Loucy (cell line): ENCODE results near the gene ACAP2.
A peak's percentile ranks its signal among the peaks of the same experiment; 100 is the strongest.

Experiments
- H2AFZ ChIP-seq: fragments of 200-600 bp; sonication (generic); 2 replicates; pipeline ENCODE4 v1.6.0; 2016; ENCODE audit warnings: antibody characterized with exemption, mild to moderate bottlenecking, low read length, moderate library complexity
- H3F3A ChIP-seq: fragments of 200-600 bp; 2 replicates; pipeline ENCODE4 v1.6.0; 2016; ENCODE audit warnings: antibody characterized with exemption, low read depth, mild to moderate bottlenecking
- H3K27me3 ChIP-seq: fragments of 200-600 bp; sonication (generic); 2 replicates; pipeline ENCODE4 v1.6.1; 2014; ENCODE audit warnings: low read length, mild to moderate bottlenecking; ENCODE audit not compliant: insufficient read depth, poor library complexity, severe bottlenecking
- H3K36me3 ChIP-seq: fragments of 200-600 bp; sonication (generic); 2 replicates; pipeline ENCODE4 v1.6.1; 2016; ENCODE audit warnings: low read length; ENCODE audit not compliant: insufficient read depth
- H3K4me1 ChIP-seq: fragments of 200-600 bp; sonication (generic); 2 replicates; pipeline ENCODE4 v1.5.1; 2014; ENCODE audit warnings: low read length, mild to moderate bottlenecking; ENCODE audit not compliant: insufficient read depth, poor library complexity, severe bottlenecking
- H3K4me2 ChIP-seq: fragments of 200-600 bp; sonication (generic); 2 replicates; pipeline ENCODE4 v1.6.0; 2014; ENCODE audit warnings: antibody characterized with exemption, low read length, low read depth, mild to moderate bottlenecking; ENCODE audit not compliant: poor library complexity, severe bottlenecking
- H3K4me3 ChIP-seq: fragments of 200-600 bp; sonication (generic); 2 replicates; pipeline ENCODE4 v1.5.1; 2014; ENCODE audit warnings: low read length, mild to moderate bottlenecking, mixed read lengths; ENCODE audit not compliant: poor library complexity, severe bottlenecking
- H3K79me2 ChIP-seq: fragments of 200-600 bp; sonication (generic); 2 replicates; pipeline ENCODE4 v1.6.1; 2014; ENCODE audit warnings: low read length; ENCODE audit not compliant: insufficient read depth
- H3K9ac ChIP-seq: fragments of 200-600 bp; sonication (generic); 2 replicates; pipeline ENCODE4 v1.6.0; 2014; ENCODE audit warnings: mild to moderate bottlenecking, low read depth, low read length, moderate library complexity; ENCODE audit not compliant: poor library complexity, severe bottlenecking
- H3K9me2 ChIP-seq: fragments of 200-600 bp; sonication (generic); replicated peaks from 2 replicates; pipeline ENCODE4 v1.6.1; 2016; ENCODE audit warnings: low read depth, low read length, mixed read lengths
- H3K9me3 ChIP-seq: fragments of 200-600 bp; sonication (generic); 2 replicates; pipeline ENCODE4 v1.6.1; 2014; ENCODE audit warnings: mild to moderate bottlenecking, antibody characterized with exemption, low read length, low read depth; ENCODE audit not compliant: insufficient read depth
- H4K20me1 ChIP-seq: fragments of 200-600 bp; sonication (generic); 2 replicates; pipeline ENCODE4 v1.6.0; 2014; ENCODE audit warnings: antibody characterized with exemption, low read length, mild to moderate bottlenecking; ENCODE audit not compliant: insufficient read depth, poor library complexity, severe bottlenecking
- EZH2phosphoT487 ChIP-seq: fragments of 200-600 bp; IDR thresholded peaks from 2 replicates; pipeline ENCODE4 v1.6.1; 2018; ENCODE audit warnings: antibody characterized with exemption, mild to moderate bottlenecking, moderate library complexity, borderline replicate concordance
- TF ChIP-seq, protein P1 (sequence below): fragments of 200-600 bp; sonication (generic); conservative IDR thresholded peaks from 2 replicates; pipeline ENCODE4 v1.5.1; 2014; ENCODE audit warnings: mild to moderate bottlenecking, antibody characterized with exemption, low read length

Gene ACAP2

GRCh38 chr3:195441051-195441450, 1.8 kb downstream of the ACAP2 start:
- TF ChIP-seq, protein P1, sequence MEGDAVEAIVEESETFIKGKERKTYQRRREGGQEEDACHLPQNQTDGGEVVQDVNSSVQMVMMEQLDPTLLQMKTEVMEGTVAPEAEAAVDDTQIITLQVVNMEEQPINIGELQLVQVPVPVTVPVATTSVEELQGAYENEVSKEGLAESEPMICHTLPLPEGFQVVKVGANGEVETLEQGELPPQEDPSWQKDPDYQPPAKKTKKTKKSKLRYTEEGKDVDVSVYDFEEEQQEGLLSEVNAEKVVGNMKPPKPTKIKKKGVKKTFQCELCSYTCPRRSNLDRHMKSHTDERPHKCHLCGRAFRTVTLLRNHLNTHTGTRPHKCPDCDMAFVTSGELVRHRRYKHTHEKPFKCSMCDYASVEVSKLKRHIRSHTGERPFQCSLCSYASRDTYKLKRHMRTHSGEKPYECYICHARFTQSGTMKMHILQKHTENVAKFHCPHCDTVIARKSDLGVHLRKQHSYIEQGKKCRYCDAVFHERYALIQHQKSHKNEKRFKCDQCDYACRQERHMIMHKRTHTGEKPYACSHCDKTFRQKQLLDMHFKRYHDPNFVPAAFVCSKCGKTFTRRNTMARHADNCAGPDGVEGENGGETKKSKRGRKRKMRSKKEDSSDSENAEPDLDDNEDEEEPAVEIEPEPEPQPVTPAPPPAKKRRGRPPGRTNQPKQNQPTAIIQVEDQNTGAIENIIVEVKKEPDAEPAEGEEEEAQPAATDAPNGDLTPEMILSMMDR: no peak
- TF ChIP-seq EZH2phosphoT487: no peak
- peak overlapping the region; percentile 83 for H3K9ac ChIP-seq

DNA sequence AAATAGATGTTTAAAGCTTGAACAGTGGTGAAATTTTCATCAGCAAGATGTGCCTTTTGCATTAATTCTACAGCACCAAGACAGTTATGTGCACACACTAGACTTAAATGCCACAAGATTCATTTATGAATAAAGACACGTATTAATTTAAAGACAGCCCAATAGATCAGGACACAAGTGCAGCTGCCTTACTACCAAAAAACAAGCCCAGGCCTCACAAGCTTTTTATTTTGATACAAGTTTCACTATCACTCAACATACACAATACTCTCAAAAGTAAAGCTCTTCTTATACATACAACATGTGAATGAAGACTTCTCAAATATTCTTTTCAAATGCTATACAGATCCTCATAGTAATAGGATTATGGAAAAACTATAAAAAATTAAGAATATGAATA, 2.4 kb downstream of the ACAP2 start:
- Histone ChIP-seq H3K9ac (peak overlapping the region; percentile 83), H3K9me3 (no peaks in the 10 kb centered on the region), H3K4me1 (peaks cover 45% of the 10 kb centered on the region), H3K9me2 (no peaks in the 10 kb centered on the region), H4K20me1 (peaks cover 52% of the 10 kb centered on the region), H3K4me2 (peak overlapping the region; percentile 85), H3K36me3 (no peaks in the 10 kb centered on the region), H3K79me2 (peaks cover 68% of the 10 kb centered on the region), H3K27me3 (no peaks in the 10 kb centered on the region), H2AFZ (no peak overlapping the region), H3K4me3 (peak overlapping the region; percentile 81), H3F3A (no peaks in the 10 kb centered on the region)
- TF ChIP-seq, protein P1: no peak

More at GRCh38 chr3:195441051-195441450, 1.8 kb downstream of the ACAP2 start:
- no peaks in the 10 kb centered on the region for H3K9me3 ChIP-seq
- no peaks in the 10 kb centered on the region for H3K36me3 ChIP-seq
- H4K20me1 ChIP-seq: peaks cover 52% of the 10 kb centered on the region
- peaks cover 64% of the 10 kb centered on the region for H3K79me2 ChIP-seq
- peak overlapping the region; percentile 85 for H3K4me2 ChIP-seq
- no peak overlapping the region for H2AFZ ChIP-seq
- no peaks in the 10 kb centered on the region for H3K27me3 ChIP-seq
- H3K4me1 ChIP-seq: peaks cover 45% of the 10 kb centered on the region
- H3K4me3 ChIP-seq: peak overlapping the region; percentile 81
- H3F3A ChIP-seq: no peaks in the 10 kb centered on the region
- H3K9me2 ChIP-seq: no peaks in the 10 kb centered on the region

- Histone ChIP-seq H3K9ac (no peak overlapping the region), H3K9me3 (no peaks in the 10 kb centered on the region), H3K4me1 (peaks cover 37% of the 10 kb centered on the region), H3K36me3 (no peaks in the 10 kb centered on the region), H3K79me2 (peaks cover 87% of the 10 kb centered on the region), H2AFZ (no peak overlapping the region), H3K27me3 (no peaks in the 10 kb centered on the region), H3K4me2 (peak overlapping the region; percentile 85), H3K9me2 (no peaks in the 10 kb centered on the region), H3F3A (no peaks in the 10 kb centered on the region), H4K20me1 (peaks cover 55% of the 10 kb centered on the region), H3K4me3 (no peak overlapping the region)
- TF ChIP-seq, protein P1: no peak
- no peak for TF ChIP-seq EZH2phosphoT487
Observed at GRCh38 chr3:195438371-195438770, 4.4 kb downstream of the ACAP2 start.
